ENCODE data around the gene SYNGR4.

DNA sequence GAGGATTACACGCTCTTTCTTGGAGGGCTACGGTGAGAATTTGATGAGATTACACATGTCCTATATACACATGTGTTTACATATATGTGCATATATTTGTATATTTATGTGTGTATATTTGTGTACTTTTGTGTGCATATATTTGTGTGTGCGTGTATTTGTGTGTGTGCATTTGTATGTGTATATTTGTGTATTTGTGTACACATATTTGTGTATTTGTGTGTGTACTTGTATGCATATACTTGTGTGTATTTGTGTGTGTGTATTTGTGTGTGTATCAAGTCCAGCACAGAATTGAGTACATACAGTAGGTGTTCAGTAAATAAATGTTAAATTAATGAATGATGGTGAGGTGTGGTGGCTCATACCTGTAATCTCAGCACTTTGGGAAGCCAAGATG lies 2.3 kb upstream of the SYNGR4 start:
- TF ChIP-seq POLR2AphosphoS5 (IDR thresholded peaks at IDR 0.05; ENCODE audit: low read depth, low read length) (no peak), POLR2A (IDR thresholded peaks at IDR 0.05; ENCODE audit: low read depth, low read length) (no peak)

All from GM12892 (cell line).